Kidney tubule cell (primary cell): ENCODE results near the gene TRIM40.
A peak's percentile ranks its signal among the peaks of the same experiment; 100 is the strongest.
"Not testable (repeated sequence)": the region's sequence is repeated elsewhere in the genome, so short reads cannot be mapped to it uniquely, and the experiment has no call there.

Experiments
- DNase-seq: peaks from one replicate; pipeline ENCODE4 v3.0.0-alpha.2; 2018; ENCODE audit warnings: low spot score

TRIM40 gene

GRCh38 chr6:30113841-30114240 is 22.1 kb upstream of the TRIM40 start:
- DNase-seq: peak; percentile 27

- DNase-seq: no peak
Observed at GRCh38 chr6:30116724-30117123, 19.2 kb upstream of the TRIM40 start.

GRCh38 chr6:30118691-30119090 is 17.2 kb upstream of the TRIM40 start:
- DNase-seq: not testable (repeated sequence)

- no peak for DNase-seq
Observed at GRCh38 chr6:30121446-30122366, 14.2 kb upstream of the TRIM40 start.

- no peak for DNase-seq
Observed at GRCh38 chr6:30122515-30122914, 13.4 kb upstream of the TRIM40 start.

- no peak for DNase-seq
Observed at GRCh38 chr6:30127238-30128093, 8.5 kb upstream of the TRIM40 start.

- no peak for DNase-seq
Observed at GRCh38 chr6:30129265-30130178, 6.4 kb upstream of the TRIM40 start.

- no peak for DNase-seq
Observed at GRCh38 chr6:30130179-30130679, 5.7 kb upstream of the TRIM40 start.

GRCh38 chr6:30130887-30131862 is 4.8 kb upstream of the TRIM40 start:
- DNase-seq: peak; percentile 89

GRCh38 chr6:30131947-30132497 is 3.9 kb upstream of the TRIM40 start:
- no peak for DNase-seq

GRCh38 chr6:30135147-30135546 is 793 bp upstream of the TRIM40 start:
- no peak for DNase-seq

GRCh38 chr6:30136570-30137286 is 788 bp downstream of the TRIM40 start:
- no peak for DNase-seq

- DNase-seq: not testable (repeated sequence)
Observed at GRCh38 chr6:30140240-30140639, 4.3 kb downstream of the TRIM40 start.

- no peak for DNase-seq
Observed at GRCh38 chr6:30142665-30143064, 6.7 kb downstream of the TRIM40 start.

- DNase-seq: no peak
Observed at GRCh38 chr6:30143780-30144179, 7.8 kb downstream of the TRIM40 start.

GRCh38 chr6:30144811-30145210 is 8.9 kb downstream of the TRIM40 start:
- no peak for DNase-seq

- no peak for DNase-seq
Observed at GRCh38 chr6:30145818-30146217, 9.9 kb downstream of the TRIM40 start.

GRCh38 chr6:30147096-30147495 is 11.2 kb downstream of the TRIM40 start:
- DNase-seq: no peak

GRCh38 chr6:30149234-30149633 is 13.3 kb downstream of the TRIM40 start:
- DNase-seq: no peak
